ENCODE results near the gene CACNB4.
"Not testable (repeated sequence)": the region's sequence is repeated elsewhere in the genome, so short reads cannot be mapped to it uniquely, and the experiment has no call there.

CACNB4 gene

GRCh38 chr2:152019732-152020131 is 79.1 kb downstream of the CACNB4 start:
- DNase-seq (ENCODE audit: low read depth) = no peak

- DNase-seq (ENCODE audit: low read depth) = no peak
Measured at GRCh38 chr2:152016181-152017120, 82.4 kb downstream of the CACNB4 start.

GRCh38 chr2:152015552-152015951 is 83.3 kb downstream of the CACNB4 start:
- no peak for DNase-seq (ENCODE audit: low read depth)

- no peak for DNase-seq (ENCODE audit: low read depth)
Measured at GRCh38 chr2:152012697-152013096, 86.1 kb downstream of the CACNB4 start.

GRCh38 chr2:152011724-152012123 is 87.1 kb downstream of the CACNB4 start:
- no peak for DNase-seq (ENCODE audit: low read depth)

GRCh38 chr2:152005607-152006006 is 93.2 kb downstream of the CACNB4 start:
- DNase-seq (ENCODE audit: low read depth) = no peak

- not testable (repeated sequence) for DNase-seq (ENCODE audit: low read depth)
Measured at GRCh38 chr2:152003283-152003682, 95.6 kb downstream of the CACNB4 start.

- peak; percentile 22 for DNase-seq (ENCODE audit: low read depth)
Measured at GRCh38 chr2:151999053-151999452, 99.8 kb downstream of the CACNB4 start.

- no peak for DNase-seq (ENCODE audit: low read depth)
Measured at GRCh38 chr2:151996243-151997003, 102.4 kb downstream of the CACNB4 start.

GRCh38 chr2:151995161-151995557 is 103.7 kb downstream of the CACNB4 start:
- no peak for DNase-seq (ENCODE audit: low read depth)

- not testable (repeated sequence) for DNase-seq (ENCODE audit: low read depth)
Measured at GRCh38 chr2:151994178-151994577, 104.7 kb downstream of the CACNB4 start.

- DNase-seq (ENCODE audit: low read depth) = no peak
Measured at GRCh38 chr2:151991010-151991409, 107.8 kb downstream of the CACNB4 start.

GRCh38 chr2:151989378-151989777 is 109.5 kb downstream of the CACNB4 start:
- DNase-seq (ENCODE audit: low read depth) = no peak

- DNase-seq (ENCODE audit: low read depth) = no peak
Measured at GRCh38 chr2:151987484-151987883, 111.4 kb downstream of the CACNB4 start.

GRCh38 chr2:151984424-151985083 is 114.3 kb downstream of the CACNB4 start:
- no peak for DNase-seq (ENCODE audit: low read depth)

GRCh38 chr2:151983221-151983620 is 115.6 kb downstream of the CACNB4 start:
- no peak for DNase-seq (ENCODE audit: low read depth)

- DNase-seq (ENCODE audit: low read depth) = no peak
Measured at GRCh38 chr2:151981886-151982285, 117.0 kb downstream of the CACNB4 start.

GRCh38 chr2:151979694-151980093 is 119.2 kb downstream of the CACNB4 start:
- no peak for DNase-seq (ENCODE audit: low read depth)

- no peak for DNase-seq (ENCODE audit: low read depth)
Measured at GRCh38 chr2:151978709-151979108, 120.1 kb downstream of the CACNB4 start.

- no peak for DNase-seq (ENCODE audit: low read depth)
Measured at GRCh38 chr2:151977631-151978030, 121.2 kb downstream of the CACNB4 start.

GRCh38 chr2:151976945-151977353 is 121.9 kb downstream of the CACNB4 start:
- DNase-seq (ENCODE audit: low read depth) = no peak
